ENCODE results near the gene SMIM13. TPM values are rescaled to one million over a fixed set of nuclear protein-coding genes. Genes with fewer than 3 reads are reported as not detected.

SMIM13 gene
- total RNA-seq, 1 donor from 2014 or later = 24.2 TPM

- Mint-ChIP-seq H3K4me1 (ENCODE audit: low read depth, unreplicated experiment) (peaks cover 3% of the 10 kb centered on the region), H3K27ac (ENCODE audit: unreplicated experiment) (no peak overlapping the region)
- H3K27me3 ChIP-seq (ENCODE audit: insufficient read depth, low read length) = no peaks in the 10 kb centered on the region
These were observed 13.3 kb upstream of the SMIM13 start for GRCh38 chr6:11080296-11080695.

GRCh38 chr6:11083491-11083890, 10.1 kb upstream of the SMIM13 start:
- H2AFZ ChIP-seq (ENCODE audit: low read depth, low read length) = no peak overlapping the region

More at GRCh38 chr6:11080296-11080695, 13.3 kb upstream of the SMIM13 start:
- Histone ChIP-seq H3K4me2 (ENCODE audit: low read length) (no peak overlapping the region), H3K4me3 (ENCODE audit: insufficient read depth, low read depth, low read length) (no peak overlapping the region), H3K4me1 (ENCODE audit: insufficient read depth, low read length) (peaks cover 3% of the 10 kb centered on the region), H2AFZ (ENCODE audit: low read depth, low read length) (no peak overlapping the region), H4K20me1 (ENCODE audit: insufficient read depth, low read length) (no peaks in the 10 kb centered on the region), H3K27ac (ENCODE audit: low read depth, low read length) (no peak overlapping the region), H3K9me3 (ENCODE audit: insufficient read depth, low read depth, low read length) (no peaks in the 10 kb centered on the region), H3K9ac (ENCODE audit: low read length) (no peak overlapping the region), H3K36me3 (ENCODE audit: insufficient read depth, low read length) (no peaks in the 10 kb centered on the region), H3K79me2 (ENCODE audit: insufficient read depth, low read length) (no peaks in the 10 kb centered on the region)
- Mint-ChIP-seq H3K4me3 (ENCODE audit: unreplicated experiment) (no peak overlapping the region), H3K27me3 (ENCODE audit: low read depth, unreplicated experiment) (no peaks in the 10 kb centered on the region), H3K36me3 (ENCODE audit: low read depth, unreplicated experiment) (no peaks in the 10 kb centered on the region), H3K9me3 (ENCODE audit: unreplicated experiment) (no peaks in the 10 kb centered on the region)
- FAIRE-seq (no peak), DNase-seq (ENCODE audit: low read depth) (no peak)
- TF ChIP-seq, protein P1, sequence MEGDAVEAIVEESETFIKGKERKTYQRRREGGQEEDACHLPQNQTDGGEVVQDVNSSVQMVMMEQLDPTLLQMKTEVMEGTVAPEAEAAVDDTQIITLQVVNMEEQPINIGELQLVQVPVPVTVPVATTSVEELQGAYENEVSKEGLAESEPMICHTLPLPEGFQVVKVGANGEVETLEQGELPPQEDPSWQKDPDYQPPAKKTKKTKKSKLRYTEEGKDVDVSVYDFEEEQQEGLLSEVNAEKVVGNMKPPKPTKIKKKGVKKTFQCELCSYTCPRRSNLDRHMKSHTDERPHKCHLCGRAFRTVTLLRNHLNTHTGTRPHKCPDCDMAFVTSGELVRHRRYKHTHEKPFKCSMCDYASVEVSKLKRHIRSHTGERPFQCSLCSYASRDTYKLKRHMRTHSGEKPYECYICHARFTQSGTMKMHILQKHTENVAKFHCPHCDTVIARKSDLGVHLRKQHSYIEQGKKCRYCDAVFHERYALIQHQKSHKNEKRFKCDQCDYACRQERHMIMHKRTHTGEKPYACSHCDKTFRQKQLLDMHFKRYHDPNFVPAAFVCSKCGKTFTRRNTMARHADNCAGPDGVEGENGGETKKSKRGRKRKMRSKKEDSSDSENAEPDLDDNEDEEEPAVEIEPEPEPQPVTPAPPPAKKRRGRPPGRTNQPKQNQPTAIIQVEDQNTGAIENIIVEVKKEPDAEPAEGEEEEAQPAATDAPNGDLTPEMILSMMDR (IDR thresholded peaks at IDR 0.05; ENCODE audit: insufficient read depth, low read depth, low read length) = no peak
- TF ChIP-seq EZH2 (IDR thresholded peaks at IDR 0.05; ENCODE audit: insufficient read depth, low read length) = no peak

DNA sequence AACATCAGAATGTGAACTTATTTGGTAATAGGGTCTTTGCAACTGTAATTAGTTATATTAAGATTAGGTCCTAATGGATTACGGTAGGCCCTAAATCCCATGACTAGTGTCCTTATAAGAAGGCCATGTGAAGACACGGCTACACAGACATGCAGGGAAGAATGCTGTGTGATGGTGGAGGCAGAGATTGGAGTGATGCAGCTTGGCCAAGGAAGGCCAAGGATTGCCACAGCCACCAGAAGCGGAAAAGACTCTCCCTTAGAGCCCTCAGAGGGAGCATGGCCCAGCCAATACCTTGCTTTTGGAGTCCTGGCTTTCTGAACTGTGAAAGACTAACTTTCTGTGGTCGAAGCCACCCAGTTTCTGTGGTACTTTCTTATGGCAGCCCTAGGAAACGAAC, 9.7 kb upstream of the SMIM13 start:
- no peak for FAIRE-seq

More at GRCh38 chr6:11083491-11083890, 10.1 kb upstream of the SMIM13 start:
- H3K4me1 ChIP-seq (ENCODE audit: insufficient read depth, low read length) = peaks cover 7% of the 10 kb centered on the region
- no peaks in the 10 kb centered on the region for H3K79me2 ChIP-seq (ENCODE audit: insufficient read depth, low read length)
- no peaks in the 10 kb centered on the region for H3K9me3 Mint-ChIP-seq (ENCODE audit: unreplicated experiment)
- no peak overlapping the region for H3K27ac ChIP-seq (ENCODE audit: low read depth, low read length)
- no peaks in the 10 kb centered on the region for H3K27me3 Mint-ChIP-seq (ENCODE audit: low read depth, unreplicated experiment)
- H4K20me1 ChIP-seq (ENCODE audit: insufficient read depth, low read length) = no peaks in the 10 kb centered on the region
- TF ChIP-seq EZH2 (IDR thresholded peaks at IDR 0.05; ENCODE audit: insufficient read depth, low read length) = no peak
- TF ChIP-seq, protein P1 (IDR thresholded peaks at IDR 0.05; ENCODE audit: insufficient read depth, low read depth, low read length) = no peak
- FAIRE-seq = no peak
- H3K9ac ChIP-seq (ENCODE audit: low read length) = no peak overlapping the region
- H3K36me3 Mint-ChIP-seq (ENCODE audit: low read depth, unreplicated experiment) = no peaks in the 10 kb centered on the region
- H3K4me3 ChIP-seq (ENCODE audit: insufficient read depth, low read depth, low read length) = no peak overlapping the region
- no peaks in the 10 kb centered on the region for H3K36me3 ChIP-seq (ENCODE audit: insufficient read depth, low read length)
- H3K27ac Mint-ChIP-seq (ENCODE audit: unreplicated experiment) = no peak overlapping the region
- peak; percentile 47 for DNase-seq (ENCODE audit: low read depth)
- no peaks in the 10 kb centered on the region for H3K9me3 ChIP-seq (ENCODE audit: insufficient read depth, low read depth, low read length)
- H3K4me3 Mint-ChIP-seq (ENCODE audit: unreplicated experiment) = no peak overlapping the region
- H3K4me2 ChIP-seq (ENCODE audit: low read length) = no peak overlapping the region
- no peaks in the 10 kb centered on the region for H3K27me3 ChIP-seq (ENCODE audit: insufficient read depth, low read length)
- H3K4me1 Mint-ChIP-seq (ENCODE audit: low read depth, unreplicated experiment) = peaks cover 10% of the 10 kb centered on the region

More for the DNA sequence above, 9.7 kb upstream of the SMIM13 start:
- Histone ChIP-seq H3K27ac (ENCODE audit: low read depth, low read length) (no peak overlapping the region), H3K79me2 (ENCODE audit: insufficient read depth, low read length) (no peaks in the 10 kb centered on the region), H3K27me3 (ENCODE audit: insufficient read depth, low read length) (no peaks in the 10 kb centered on the region), H3K4me3 (ENCODE audit: insufficient read depth, low read depth, low read length) (no peak overlapping the region), H2AFZ (ENCODE audit: low read depth, low read length) (no peak overlapping the region), H4K20me1 (ENCODE audit: insufficient read depth, low read length) (no peaks in the 10 kb centered on the region), H3K9me3 (ENCODE audit: insufficient read depth, low read depth, low read length) (no peaks in the 10 kb centered on the region), H3K36me3 (ENCODE audit: insufficient read depth, low read length) (no peaks in the 10 kb centered on the region), H3K4me1 (ENCODE audit: insufficient read depth, low read length) (peaks cover 7% of the 10 kb centered on the region), H3K4me2 (ENCODE audit: low read length) (no peak overlapping the region), H3K9ac (ENCODE audit: low read length) (no peak overlapping the region)
- H3K36me3 Mint-ChIP-seq (ENCODE audit: low read depth, unreplicated experiment) = no peaks in the 10 kb centered on the region
- peaks cover 10% of the 10 kb centered on the region for H3K4me1 Mint-ChIP-seq (ENCODE audit: low read depth, unreplicated experiment)
- H3K27ac Mint-ChIP-seq (ENCODE audit: unreplicated experiment) = no peak overlapping the region
- TF ChIP-seq, protein P1 (IDR thresholded peaks at IDR 0.05; ENCODE audit: insufficient read depth, low read depth, low read length) = no peak
- no peak for TF ChIP-seq EZH2 (IDR thresholded peaks at IDR 0.05; ENCODE audit: insufficient read depth, low read length)
- no peak for DNase-seq (ENCODE audit: low read depth)
- H3K27me3 Mint-ChIP-seq (ENCODE audit: low read depth, unreplicated experiment) = no peaks in the 10 kb centered on the region
- no peak overlapping the region for H3K4me3 Mint-ChIP-seq (ENCODE audit: unreplicated experiment)
- no peaks in the 10 kb centered on the region for H3K9me3 Mint-ChIP-seq (ENCODE audit: unreplicated experiment)
